ENCODE data around the gene POGZ. TPM values are rescaled to one million over a fixed set of nuclear protein-coding genes. Genes with fewer than 3 reads are reported as not detected.

POGZ gene
- total RNA-seq, 2 donors from 2014 or later, result 34.5 to 126 TPM

DNA sequence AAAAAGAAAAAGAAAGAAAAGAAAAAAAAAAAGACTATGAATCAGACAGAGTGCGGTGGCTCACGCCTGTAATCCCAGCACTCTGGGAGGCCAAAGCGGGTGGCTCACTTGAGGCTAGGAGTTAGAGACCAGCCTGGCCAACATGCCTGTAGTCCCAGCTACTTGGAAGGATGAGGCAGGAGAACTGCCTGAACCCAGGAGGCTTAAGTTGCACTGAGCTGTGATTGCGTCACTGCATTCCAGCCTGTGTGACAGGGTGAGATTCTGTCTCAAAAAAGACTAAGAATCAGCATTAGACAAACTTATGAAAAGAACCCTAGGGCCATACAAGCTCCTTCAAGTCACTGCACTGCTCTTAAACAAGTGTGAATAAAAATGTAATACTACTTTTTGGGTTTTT, 43.1 kb downstream of the POGZ start:
- no peak overlapping the region for H3K27ac ChIP-seq

GRCh38 chr1:151411884-151412283, 47.4 kb downstream of the POGZ start:
- Histone ChIP-seq H3K4me1 (replicated peaks) (no peaks in the 10 kb centered on the region), H3K27ac (no peak overlapping the region), H3K9me3 (no peaks in the 10 kb centered on the region), H3K36me3 (peaks cover 0 to 8% of the 10 kb centered on the region in 2 donors), H3K27me3 (replicated peaks; ENCODE audit: insufficient read depth) (no peaks in the 10 kb centered on the region), H3K4me3 (no peak overlapping the region)
- WGBS, result 83% methylated on average over 2 of the region's 2 CpGs
- intact Hi-C loops (cut with DNase I), result no loop called here
- no peak for DNase-seq (ENCODE audit: low spot score)
- TF ChIP-seq POLR2AphosphoS5 (IDR thresholded peaks at IDR 0.05) (no peak), POLR2A (IDR thresholded peaks at IDR 0.05) (no peak)
- TF ChIP-seq, protein P1, sequence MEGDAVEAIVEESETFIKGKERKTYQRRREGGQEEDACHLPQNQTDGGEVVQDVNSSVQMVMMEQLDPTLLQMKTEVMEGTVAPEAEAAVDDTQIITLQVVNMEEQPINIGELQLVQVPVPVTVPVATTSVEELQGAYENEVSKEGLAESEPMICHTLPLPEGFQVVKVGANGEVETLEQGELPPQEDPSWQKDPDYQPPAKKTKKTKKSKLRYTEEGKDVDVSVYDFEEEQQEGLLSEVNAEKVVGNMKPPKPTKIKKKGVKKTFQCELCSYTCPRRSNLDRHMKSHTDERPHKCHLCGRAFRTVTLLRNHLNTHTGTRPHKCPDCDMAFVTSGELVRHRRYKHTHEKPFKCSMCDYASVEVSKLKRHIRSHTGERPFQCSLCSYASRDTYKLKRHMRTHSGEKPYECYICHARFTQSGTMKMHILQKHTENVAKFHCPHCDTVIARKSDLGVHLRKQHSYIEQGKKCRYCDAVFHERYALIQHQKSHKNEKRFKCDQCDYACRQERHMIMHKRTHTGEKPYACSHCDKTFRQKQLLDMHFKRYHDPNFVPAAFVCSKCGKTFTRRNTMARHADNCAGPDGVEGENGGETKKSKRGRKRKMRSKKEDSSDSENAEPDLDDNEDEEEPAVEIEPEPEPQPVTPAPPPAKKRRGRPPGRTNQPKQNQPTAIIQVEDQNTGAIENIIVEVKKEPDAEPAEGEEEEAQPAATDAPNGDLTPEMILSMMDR (IDR thresholded peaks at IDR 0.05), result no peak

More for the DNA sequence above, 43.1 kb downstream of the POGZ start:
- Histone ChIP-seq H3K36me3 (peaks cover 0 to 4% of the 10 kb centered on the region in 2 donors), H3K4me3 (no peak overlapping the region), H3K9me3 (no peaks in the 10 kb centered on the region), H3K4me1 (replicated peaks) (no peaks in the 10 kb centered on the region), H3K27me3 (replicated peaks; ENCODE audit: insufficient read depth) (no peaks in the 10 kb centered on the region)
- intact Hi-C loops (cut with DNase I), result no loop called here
- DNase-seq (ENCODE audit: low spot score), result no peak
- 93% methylated on average over 4 of the region's 4 CpGs for WGBS
- TF ChIP-seq, protein P1 (IDR thresholded peaks at IDR 0.05), result no peak
- TF ChIP-seq POLR2AphosphoS5 (IDR thresholded peaks at IDR 0.05) (no peak), POLR2A (IDR thresholded peaks at IDR 0.05) (no peak)

- Histone ChIP-seq H3K4me1 (replicated peaks) (no peaks in the 10 kb centered on the region), H3K27ac (no peak overlapping the region), H3K4me3 (no peak overlapping the region), H3K9me3 (no peaks in the 10 kb centered on the region), H3K36me3 (peaks cover 14 to 19% of the 10 kb centered on the region in 2 donors), H3K27me3 (replicated peaks; ENCODE audit: insufficient read depth) (no peaks in the 10 kb centered on the region)
- no peak for DNase-seq (ENCODE audit: low spot score)
- TF ChIP-seq POLR2AphosphoS5 (IDR thresholded peaks at IDR 0.05), result no peak
- TF ChIP-seq, protein P1 (IDR thresholded peaks at IDR 0.05), result no peak
- TF ChIP-seq POLR2A (IDR thresholded peaks at IDR 0.05), result no peak
- intact Hi-C loops (cut with DNase I), result no loop called here
These were observed 50.4 kb downstream of the POGZ start for GRCh38 chr1:151408891-151409290.

- no peak for DNase-seq (ENCODE audit: low spot score)
- H3K4me1 ChIP-seq (replicated peaks), result no peaks in the 10 kb centered on the region
- no peak overlapping the region for H3K27ac ChIP-seq
- H3K27me3 ChIP-seq (replicated peaks; ENCODE audit: insufficient read depth), result no peaks in the 10 kb centered on the region
- 90% methylated on average over 3 of the region's 3 CpGs for WGBS
- intact Hi-C loops (cut with DNase I), result no loop called here
- TF ChIP-seq POLR2AphosphoS5 (IDR thresholded peaks at IDR 0.05), result no peak
- no peak for TF ChIP-seq POLR2A (IDR thresholded peaks at IDR 0.05)
- TF ChIP-seq, protein P1 (IDR thresholded peaks at IDR 0.05), result no peak
- no peak overlapping the region for H3K4me3 ChIP-seq
- no peaks in the 10 kb centered on the region for H3K9me3 ChIP-seq
- H3K36me3 ChIP-seq, result peaks cover 14 to 19% of the 10 kb centered on the region in 2 donors
These were observed 52.0 kb downstream of the POGZ start for GRCh38 chr1:151407304-151407703.

GRCh38 chr1:151406176-151406575, 53.1 kb downstream of the POGZ start:
- Histone ChIP-seq H3K9me3 (no peaks in the 10 kb centered on the region), H3K36me3 (peaks cover 14 to 20% of the 10 kb centered on the region in 2 donors), H3K4me3 (no peak overlapping the region), H3K27me3 (replicated peaks; ENCODE audit: insufficient read depth) (no peaks in the 10 kb centered on the region), H3K4me1 (replicated peaks) (no peaks in the 10 kb centered on the region), H3K27ac (no peak overlapping the region)
- intact Hi-C loops (cut with DNase I), result no loop called here
- TF ChIP-seq POLR2AphosphoS5 (IDR thresholded peaks at IDR 0.05), result no peak
- no peak for TF ChIP-seq POLR2A (IDR thresholded peaks at IDR 0.05)
- TF ChIP-seq, protein P1 (IDR thresholded peaks at IDR 0.05), result no peak
- DNase-seq (ENCODE audit: low spot score), result no peak
- 75% methylated on average over 8 of the region's 8 CpGs for WGBS

Measured in prostate gland (tissue), 2 donors.